ENCODE data around the gene PARD3B.

Gene PARD3B

GRCh38 chr2:205358351-205358815, 813.1 kb downstream of the PARD3B start:
- H2AFZ ChIP-seq (ENCODE audit: low read depth, low read length): no peak overlapping the region
- ATAC-seq (ENCODE audit: insufficient read depth, low read depth): no peak

GRCh38 chr2:205361272-205361671, 816.0 kb downstream of the PARD3B start:
- Histone ChIP-seq H3K79me2 (ENCODE audit: insufficient read depth, low read length) (no peaks in the 10 kb centered on the region), H3K36me3 (ENCODE audit: insufficient read depth, low read length) (no peaks in the 10 kb centered on the region), H3K9ac (ENCODE audit: low read depth, low read length) (no peak overlapping the region), H3K4me3 (ENCODE audit: low read depth in 1 of 2, low read length in 2 of 2) (no peak overlapping the region), H3K4me2 (ENCODE audit: insufficient read depth, low read length) (no peak overlapping the region), H3K27me3 (ENCODE audit: insufficient read depth, low read length, poor library complexity) (no peaks in the 10 kb centered on the region), H3K4me1 (ENCODE audit: insufficient read depth, low read length) (no peaks in the 10 kb centered on the region), H3K9me3 (ENCODE audit: insufficient read depth, low read length, severe bottlenecking) (no peaks in the 10 kb centered on the region), H3K27ac (ENCODE audit: low read length) (no peak overlapping the region), H4K20me1 (ENCODE audit: insufficient read depth, low read length) (no peaks in the 10 kb centered on the region), H2AFZ (ENCODE audit: low read depth, low read length) (no peak overlapping the region)
- no peak for TF ChIP-seq CTCF (IDR thresholded peaks at IDR 0.05; ENCODE audit: borderline replicate concordance, extremely low read depth, low read length, poor library complexity, severe bottlenecking)
- no peak for TF ChIP-seq EZH2 (IDR thresholded peaks at IDR 0.05; ENCODE audit: borderline replicate concordance, low read depth, low read length, severe bottlenecking)
- ATAC-seq (ENCODE audit: insufficient read depth, low read depth) (no peak), DNase-seq (no peak)

More at GRCh38 chr2:205358351-205358815, 813.1 kb downstream of the PARD3B start:
- no peak overlapping the region for H3K4me2 ChIP-seq (ENCODE audit: insufficient read depth, low read length)
- no peaks in the 10 kb centered on the region for H3K79me2 ChIP-seq (ENCODE audit: insufficient read depth, low read length)
- no peaks in the 10 kb centered on the region for H3K27me3 ChIP-seq (ENCODE audit: insufficient read depth, low read length, poor library complexity)
- no peaks in the 10 kb centered on the region for H3K36me3 ChIP-seq (ENCODE audit: insufficient read depth, low read length)
- H3K9ac ChIP-seq (ENCODE audit: low read depth, low read length): no peak overlapping the region
- TF ChIP-seq CTCF (IDR thresholded peaks at IDR 0.05; ENCODE audit: borderline replicate concordance, extremely low read depth, low read length, poor library complexity, severe bottlenecking) (no peak), EZH2 (IDR thresholded peaks at IDR 0.05; ENCODE audit: borderline replicate concordance, low read depth, low read length, severe bottlenecking) (no peak)
- H3K9me3 ChIP-seq (ENCODE audit: insufficient read depth, low read length, severe bottlenecking): no peaks in the 10 kb centered on the region
- no peak overlapping the region for H3K27ac ChIP-seq (ENCODE audit: low read length)
- DNase-seq: no peak
- no peak overlapping the region for H3K4me3 ChIP-seq (ENCODE audit: low read depth in 1 of 2, low read length in 2 of 2)
- no peaks in the 10 kb centered on the region for H4K20me1 ChIP-seq (ENCODE audit: insufficient read depth, low read length)
- H3K4me1 ChIP-seq (ENCODE audit: insufficient read depth, low read length): no peaks in the 10 kb centered on the region

- Histone ChIP-seq H3K79me2 (ENCODE audit: insufficient read depth, low read length) (no peaks in the 10 kb centered on the region), H3K4me2 (ENCODE audit: insufficient read depth, low read length) (no peak overlapping the region), H3K36me3 (ENCODE audit: insufficient read depth, low read length) (no peaks in the 10 kb centered on the region), H2AFZ (ENCODE audit: low read depth, low read length) (no peak overlapping the region), H3K9me3 (ENCODE audit: insufficient read depth, low read length, severe bottlenecking) (no peaks in the 10 kb centered on the region), H3K4me1 (ENCODE audit: insufficient read depth, low read length) (no peaks in the 10 kb centered on the region), H3K4me3 (ENCODE audit: low read depth in 1 of 2, low read length in 2 of 2) (no peak overlapping the region), H3K27me3 (ENCODE audit: insufficient read depth, low read length, poor library complexity) (no peaks in the 10 kb centered on the region), H4K20me1 (ENCODE audit: insufficient read depth, low read length) (no peaks in the 10 kb centered on the region), H3K9ac (ENCODE audit: low read depth, low read length) (no peak overlapping the region), H3K27ac (ENCODE audit: low read length) (no peak overlapping the region)
- ATAC-seq (ENCODE audit: insufficient read depth, low read depth) (no peak), DNase-seq (no peak)
- TF ChIP-seq EZH2 (IDR thresholded peaks at IDR 0.05; ENCODE audit: borderline replicate concordance, low read depth, low read length, severe bottlenecking): no peak
- no peak for TF ChIP-seq CTCF (IDR thresholded peaks at IDR 0.05; ENCODE audit: borderline replicate concordance, extremely low read depth, low read length, poor library complexity, severe bottlenecking)
Observed at GRCh38 chr2:205361970-205362369, 816.7 kb downstream of the PARD3B start.

GRCh38 chr2:205364261-205364660, 819.0 kb downstream of the PARD3B start:
- Histone ChIP-seq H3K4me1 (ENCODE audit: insufficient read depth, low read length) (no peaks in the 10 kb centered on the region), H4K20me1 (ENCODE audit: insufficient read depth, low read length) (no peaks in the 10 kb centered on the region), H3K36me3 (ENCODE audit: insufficient read depth, low read length) (no peaks in the 10 kb centered on the region), H3K27ac (ENCODE audit: low read length) (no peak overlapping the region), H3K9ac (ENCODE audit: low read depth, low read length) (no peak overlapping the region), H3K27me3 (ENCODE audit: insufficient read depth, low read length, poor library complexity) (no peaks in the 10 kb centered on the region), H3K79me2 (ENCODE audit: insufficient read depth, low read length) (no peaks in the 10 kb centered on the region), H3K9me3 (ENCODE audit: insufficient read depth, low read length, severe bottlenecking) (no peaks in the 10 kb centered on the region), H2AFZ (ENCODE audit: low read depth, low read length) (no peak overlapping the region), H3K4me3 (ENCODE audit: low read depth in 1 of 2, low read length in 2 of 2) (no peak overlapping the region), H3K4me2 (ENCODE audit: insufficient read depth, low read length) (no peak overlapping the region)
- no peak for DNase-seq
- no peak for ATAC-seq (ENCODE audit: insufficient read depth, low read depth)
- TF ChIP-seq CTCF (IDR thresholded peaks at IDR 0.05; ENCODE audit: borderline replicate concordance, extremely low read depth, low read length, poor library complexity, severe bottlenecking) (no peak), EZH2 (IDR thresholded peaks at IDR 0.05; ENCODE audit: borderline replicate concordance, low read depth, low read length, severe bottlenecking) (no peak)

All from DND-41 (cell line).